Fibroblast of mammary gland (primary cell): Measurements from ENCODE around the gene MET.

Experiments used
- DNase-seq: peaks from one replicate; pipeline ENCODE4 v3.0.0-alpha.2; 2010; ENCODE audit warnings: low read depth
- H3K4me3 ChIP-seq: 2 replicates; pipeline ENCODE4 v1.5.1; 2011; ENCODE audit warnings: low read depth, mild to moderate bottlenecking, low read length, moderate library complexity; ENCODE audit not compliant: control insufficient read depth
- CTCF ChIP-seq: conservative IDR thresholded peaks from 2 replicates; pipeline ENCODE4 v1.5.1; 2011; ENCODE audit warnings: low read depth, low read length, inconsistent platforms; ENCODE audit not compliant: control insufficient read depth, insufficient read depth

Gene MET

GRCh38 chr7:116837586-116837985, 165.6 kb downstream of the MET start:
- no peak overlapping the region for H3K4me3 ChIP-seq
- no peak for TF ChIP-seq CTCF
- DNase-seq: no peak

GRCh38 chr7:116840256-116840655, 168.3 kb downstream of the MET start:
- H3K4me3 ChIP-seq: no peak overlapping the region
- no peak for TF ChIP-seq CTCF
- no peak for DNase-seq

- no peak overlapping the region for H3K4me3 ChIP-seq
- no peak for TF ChIP-seq CTCF
- no peak for DNase-seq
Measured at GRCh38 chr7:116842371-116842770, 170.4 kb downstream of the MET start.

DNA sequence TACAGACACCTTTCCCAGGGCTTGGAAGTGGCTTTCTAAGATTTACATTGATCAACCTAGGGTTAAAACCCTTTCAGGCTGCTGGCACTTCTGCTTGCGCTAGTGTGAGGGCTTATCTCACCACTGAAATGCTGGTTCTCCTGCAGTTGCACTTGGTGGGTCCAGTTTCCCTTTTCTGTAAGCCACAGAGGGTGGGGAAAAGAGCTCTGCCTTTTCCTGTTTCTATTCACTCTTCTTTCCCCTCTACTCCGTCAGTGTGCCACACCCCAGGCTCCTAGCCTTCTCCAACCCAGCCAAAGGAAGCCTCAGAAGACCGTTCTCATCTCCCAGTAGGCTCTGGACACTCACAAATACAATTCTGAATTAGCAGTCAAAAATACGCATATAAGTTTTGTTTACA, 171.4 kb downstream of the MET start:
- DNase-seq: no peak
- TF ChIP-seq CTCF: no peak
- no peak overlapping the region for H3K4me3 ChIP-seq
